Globus pallidus (tissue), 1 donor: ENCODE results near the gene FMO2.
"Not testable (repeated sequence)": the region's sequence is repeated elsewhere in the genome, so short reads cannot be mapped to it uniquely, and the experiment has no call there.

Experiments used
- DNase-seq: peaks from one replicate; pipeline ENCODE4 v3.0.0-alpha.2; 2015; ENCODE audit warnings: low spot score

Gene FMO2

GRCh38 chr1:171219346-171220080 is 34.4 kb downstream of the FMO2 start:
- no peak for DNase-seq

- DNase-seq = no peak
These were observed 35.0 kb downstream of the FMO2 start for GRCh38 chr1:171220081-171220420.

- peak; percentile 24 for DNase-seq
These were observed 35.5 kb downstream of the FMO2 start for GRCh38 chr1:171220581-171221054.

GRCh38 chr1:171221665-171222591 is 36.8 kb downstream of the FMO2 start:
- no peak for DNase-seq

- DNase-seq = no peak
These were observed 37.8 kb downstream of the FMO2 start for GRCh38 chr1:171222936-171223335.

- not testable (repeated sequence) for DNase-seq
These were observed 39.2 kb downstream of the FMO2 start for GRCh38 chr1:171224257-171224656.

- DNase-seq = peak; percentile 46
These were observed 41.8 kb downstream of the FMO2 start for GRCh38 chr1:171226747-171227370.

GRCh38 chr1:171231326-171231725 is 46.2 kb downstream of the FMO2 start:
- no peak for DNase-seq

GRCh38 chr1:171233183-171233582 is 48.1 kb downstream of the FMO2 start:
- DNase-seq = no peak

GRCh38 chr1:171236231-171236630 is 51.1 kb downstream of the FMO2 start:
- DNase-seq = not testable (repeated sequence)

- no peak for DNase-seq
These were observed 58.8 kb downstream of the FMO2 start for GRCh38 chr1:171243878-171244277.

- DNase-seq = peak; percentile 31
These were observed 60.5 kb downstream of the FMO2 start for GRCh38 chr1:171245458-171246064.

GRCh38 chr1:171247501-171247900 is 62.4 kb downstream of the FMO2 start:
- DNase-seq = no peak

- no peak for DNase-seq
These were observed 63.2 kb downstream of the FMO2 start, which contains the start of gene FMO1 for GRCh38 chr1:171248302-171248701. Gene FMO1, plus strand, starts transcription at chr1:171248494. Its CDS starts 9,594 bp downstream, at chr1:171258088.

GRCh38 chr1:171248841-171249240 is 63.7 kb downstream of the FMO2 start:
- no peak for DNase-seq

GRCh38 chr1:171250263-171250662 is 65.2 kb downstream of the FMO2 start:
- no peak for DNase-seq

GRCh38 chr1:171251042-171251951 is 66.2 kb downstream of the FMO2 start:
- no peak for DNase-seq

- no peak for DNase-seq
These were observed 66.8 kb downstream of the FMO2 start for GRCh38 chr1:171251952-171252300.

- no peak for DNase-seq
These were observed 67.4 kb downstream of the FMO2 start for GRCh38 chr1:171252482-171252881.

GRCh38 chr1:171254859-171255258 is 69.8 kb downstream of the FMO2 start:
- DNase-seq = no peak
